Stimulated activated CD4-positive, alpha-beta T cell treated with anti-CD3 and anti-CD28 coated beads, Interleukin-1b, Interleukin-23, amount 100 ng/mL, for 48 hours (primary cell): Measurements from ENCODE around the gene ACIN1.
A peak's percentile ranks its signal among the peaks of the same experiment; 100 is the strongest.

Source experiments
- DNase-seq: peaks from one replicate; pipeline ENCODE4 v3.0.0-alpha.2; 2020

ACIN1 gene, protein sequence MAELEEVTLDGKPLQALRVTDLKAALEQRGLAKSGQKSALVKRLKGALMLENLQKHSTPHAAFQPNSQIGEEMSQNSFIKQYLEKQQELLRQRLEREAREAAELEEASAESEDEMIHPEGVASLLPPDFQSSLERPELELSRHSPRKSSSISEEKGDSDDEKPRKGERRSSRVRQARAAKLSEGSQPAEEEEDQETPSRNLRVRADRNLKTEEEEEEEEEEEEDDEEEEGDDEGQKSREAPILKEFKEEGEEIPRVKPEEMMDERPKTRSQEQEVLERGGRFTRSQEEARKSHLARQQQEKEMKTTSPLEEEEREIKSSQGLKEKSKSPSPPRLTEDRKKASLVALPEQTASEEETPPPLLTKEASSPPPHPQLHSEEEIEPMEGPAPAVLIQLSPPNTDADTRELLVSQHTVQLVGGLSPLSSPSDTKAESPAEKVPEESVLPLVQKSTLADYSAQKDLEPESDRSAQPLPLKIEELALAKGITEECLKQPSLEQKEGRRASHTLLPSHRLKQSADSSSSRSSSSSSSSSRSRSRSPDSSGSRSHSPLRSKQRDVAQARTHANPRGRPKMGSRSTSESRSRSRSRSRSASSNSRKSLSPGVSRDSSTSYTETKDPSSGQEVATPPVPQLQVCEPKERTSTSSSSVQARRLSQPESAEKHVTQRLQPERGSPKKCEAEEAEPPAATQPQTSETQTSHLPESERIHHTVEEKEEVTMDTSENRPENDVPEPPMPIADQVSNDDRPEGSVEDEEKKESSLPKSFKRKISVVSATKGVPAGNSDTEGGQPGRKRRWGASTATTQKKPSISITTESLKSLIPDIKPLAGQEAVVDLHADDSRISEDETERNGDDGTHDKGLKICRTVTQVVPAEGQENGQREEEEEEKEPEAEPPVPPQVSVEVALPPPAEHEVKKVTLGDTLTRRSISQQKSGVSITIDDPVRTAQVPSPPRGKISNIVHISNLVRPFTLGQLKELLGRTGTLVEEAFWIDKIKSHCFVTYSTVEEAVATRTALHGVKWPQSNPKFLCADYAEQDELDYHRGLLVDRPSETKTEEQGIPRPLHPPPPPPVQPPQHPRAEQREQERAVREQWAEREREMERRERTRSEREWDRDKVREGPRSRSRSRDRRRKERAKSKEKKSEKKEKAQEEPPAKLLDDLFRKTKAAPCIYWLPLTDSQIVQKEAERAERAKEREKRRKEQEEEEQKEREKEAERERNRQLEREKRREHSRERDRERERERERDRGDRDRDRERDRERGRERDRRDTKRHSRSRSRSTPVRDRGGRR

GRCh38 chr14:23094666-23095195 lies at the start of gene ACIN1:
TSS of gene ACIN1 (minus strand) at chr14:23095136. CDS start at chr14:23095112, 24 bp downstream.
- DNase-seq, result peak; percentile 75

GRCh38 chr14:23143911-23144310 lies 49.0 kb upstream of the ACIN1 start:
- no peak for DNase-seq

DNA sequence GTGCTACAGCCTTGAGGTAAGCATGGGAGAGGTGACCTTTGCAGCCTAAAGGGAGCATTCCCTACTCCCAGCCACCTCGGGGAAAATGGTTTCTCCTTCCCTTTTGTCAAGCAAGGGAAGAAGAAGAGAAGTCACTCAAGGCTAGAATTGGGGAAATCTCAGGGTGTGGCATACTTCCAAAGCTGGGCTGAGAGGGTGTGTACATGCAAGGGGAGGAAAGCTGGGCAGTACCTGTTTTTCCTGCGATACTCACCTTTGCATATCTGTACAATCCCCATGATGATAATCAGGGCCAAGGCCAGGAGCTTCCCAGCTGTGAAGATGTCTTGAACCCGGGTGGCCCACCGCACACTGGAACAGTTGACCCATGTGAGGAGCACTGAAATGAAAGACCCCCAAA lies 47.9 kb upstream of the ACIN1 start:
- no peak for DNase-seq

- DNase-seq, result no peak
These were observed 46.9 kb upstream of the ACIN1 start for GRCh38 chr14:23141706-23142444.

DNA sequence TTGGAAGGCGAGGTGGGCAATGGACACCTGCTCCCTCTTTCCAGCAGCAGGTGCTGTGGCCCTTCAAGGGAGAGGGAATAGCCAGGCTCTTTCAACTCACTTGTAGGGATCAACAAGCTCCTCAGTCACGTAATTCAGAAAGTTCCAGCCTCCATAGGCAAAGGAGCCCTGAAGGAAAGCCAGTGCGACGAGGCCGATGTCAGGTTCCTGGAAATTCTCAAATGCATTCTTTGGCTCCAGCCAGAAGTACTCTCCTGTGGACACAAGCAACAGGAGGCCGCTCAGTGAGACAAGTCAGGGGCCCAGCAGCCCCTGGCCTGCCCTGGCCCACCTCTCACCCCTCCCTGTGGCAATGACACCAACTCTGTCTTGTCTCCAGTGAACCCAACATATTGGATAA lies 45.4 kb upstream of the ACIN1 start:
- no peak for DNase-seq

- no peak for DNase-seq
These were observed 44.9 kb upstream of the ACIN1 start for GRCh38 chr14:23139874-23140273.

DNA sequence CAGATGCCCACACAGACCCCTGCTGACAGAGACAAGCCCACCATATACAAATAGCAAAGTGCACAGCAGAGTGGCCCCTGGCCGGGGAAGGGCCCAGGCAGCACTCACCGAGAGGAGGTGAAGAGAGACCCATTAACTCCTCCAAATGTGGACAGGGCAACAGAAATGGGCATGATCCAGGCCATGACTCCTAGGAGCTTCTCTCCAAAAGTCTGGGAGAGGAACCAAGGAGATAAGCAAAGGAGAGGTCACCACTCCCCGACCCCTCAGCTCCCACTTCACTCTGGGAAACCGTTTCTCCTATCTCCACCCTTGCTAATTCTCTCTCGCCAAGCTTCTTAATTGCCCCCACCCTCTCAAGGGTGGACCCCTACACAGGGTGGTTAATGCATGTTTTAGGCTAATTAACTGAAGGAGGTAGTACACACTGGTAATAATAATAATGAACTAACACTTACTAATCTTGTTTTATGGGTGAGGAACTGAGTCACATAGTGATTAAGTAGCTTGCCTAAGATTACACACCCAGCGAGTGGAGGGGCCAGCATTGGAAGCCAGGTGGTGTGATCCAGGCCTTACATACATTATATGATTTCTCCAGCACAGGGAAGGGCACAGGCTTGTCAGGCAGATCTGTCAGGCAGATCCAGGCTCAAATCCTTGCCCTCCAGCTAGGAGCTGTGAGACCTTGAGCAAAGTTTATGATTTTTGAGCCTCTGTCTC lies 43.0 kb upstream of the ACIN1 start:
- no peak for DNase-seq

GRCh38 chr14:23137192-23137812 lies 42.4 kb upstream of the ACIN1 start:
- DNase-seq, result no peak

DNA sequence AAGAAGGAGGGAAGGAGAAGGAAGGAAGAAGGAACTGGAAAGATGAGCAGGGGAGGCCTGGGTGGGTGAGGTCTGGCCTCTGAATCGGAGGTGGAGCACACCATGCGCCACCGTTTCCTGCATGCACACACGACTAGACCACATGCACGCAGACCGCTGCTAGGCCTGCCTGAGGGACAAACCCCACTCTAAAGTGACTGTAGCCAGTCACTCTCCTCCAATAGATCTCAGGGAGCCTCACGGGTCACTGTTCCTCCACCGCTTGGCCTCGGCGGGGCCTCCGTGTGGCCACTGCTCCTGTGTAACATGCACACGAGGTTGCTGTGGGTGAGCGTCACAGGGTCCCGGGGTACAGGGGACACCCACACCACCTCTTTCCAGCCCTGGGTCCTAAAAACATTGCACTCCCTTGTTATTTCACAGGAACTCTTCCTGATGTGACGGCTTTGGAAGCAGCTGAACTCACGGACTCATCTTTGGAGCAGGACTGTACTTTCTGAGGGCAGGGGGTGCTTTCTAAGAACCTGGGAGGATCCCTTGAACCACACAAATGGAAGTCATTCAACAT lies 41.7 kb upstream of the ACIN1 start:
- no peak for DNase-seq

DNA sequence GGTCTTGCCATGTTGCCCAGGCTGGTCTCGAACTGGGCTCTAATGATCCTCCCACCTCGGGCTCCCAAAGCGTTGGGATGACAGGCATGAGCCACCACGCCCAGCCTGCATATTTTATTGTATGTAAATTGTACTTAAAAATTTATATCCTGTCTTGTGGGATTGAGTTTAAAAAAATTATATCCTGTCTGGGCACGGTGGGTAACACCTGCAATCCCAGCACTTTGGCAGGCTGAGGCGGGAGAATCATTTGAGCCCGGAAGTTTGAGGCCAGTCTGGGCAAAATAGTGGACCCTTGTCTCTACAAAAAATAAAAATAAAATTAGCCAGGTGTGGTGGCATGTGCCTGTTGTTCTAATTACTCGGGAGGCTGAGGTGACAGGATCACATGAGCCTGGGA lies 38.0 kb upstream of the ACIN1 start:
- DNase-seq, result no peak

- no peak for DNase-seq
These were observed 36.5 kb upstream of the ACIN1 start for GRCh38 chr14:23131482-23131881.

DNA sequence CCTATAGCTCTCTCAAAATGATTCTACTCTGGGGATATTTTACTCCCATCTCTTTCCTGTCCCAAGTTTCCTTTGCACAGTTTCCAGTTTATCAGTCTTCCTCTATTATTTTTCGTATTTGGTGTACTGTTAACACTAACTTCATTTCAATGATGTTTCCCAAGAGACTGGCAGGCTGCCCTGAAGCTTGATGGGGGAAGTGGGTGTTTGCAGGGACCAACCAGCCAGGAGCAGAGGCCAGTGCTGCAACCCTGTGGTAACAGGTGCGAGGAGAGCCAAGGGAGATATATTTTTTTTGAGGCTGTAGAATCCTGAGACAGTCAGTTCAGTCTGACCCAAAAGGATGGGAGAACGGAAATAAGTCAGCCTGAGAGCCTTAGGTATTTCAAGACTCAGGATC lies 35.9 kb upstream of the ACIN1 start:
- DNase-seq, result no peak

GRCh38 chr14:23129759-23130316 lies 34.9 kb upstream of the ACIN1 start:
- DNase-seq, result no peak

DNA sequence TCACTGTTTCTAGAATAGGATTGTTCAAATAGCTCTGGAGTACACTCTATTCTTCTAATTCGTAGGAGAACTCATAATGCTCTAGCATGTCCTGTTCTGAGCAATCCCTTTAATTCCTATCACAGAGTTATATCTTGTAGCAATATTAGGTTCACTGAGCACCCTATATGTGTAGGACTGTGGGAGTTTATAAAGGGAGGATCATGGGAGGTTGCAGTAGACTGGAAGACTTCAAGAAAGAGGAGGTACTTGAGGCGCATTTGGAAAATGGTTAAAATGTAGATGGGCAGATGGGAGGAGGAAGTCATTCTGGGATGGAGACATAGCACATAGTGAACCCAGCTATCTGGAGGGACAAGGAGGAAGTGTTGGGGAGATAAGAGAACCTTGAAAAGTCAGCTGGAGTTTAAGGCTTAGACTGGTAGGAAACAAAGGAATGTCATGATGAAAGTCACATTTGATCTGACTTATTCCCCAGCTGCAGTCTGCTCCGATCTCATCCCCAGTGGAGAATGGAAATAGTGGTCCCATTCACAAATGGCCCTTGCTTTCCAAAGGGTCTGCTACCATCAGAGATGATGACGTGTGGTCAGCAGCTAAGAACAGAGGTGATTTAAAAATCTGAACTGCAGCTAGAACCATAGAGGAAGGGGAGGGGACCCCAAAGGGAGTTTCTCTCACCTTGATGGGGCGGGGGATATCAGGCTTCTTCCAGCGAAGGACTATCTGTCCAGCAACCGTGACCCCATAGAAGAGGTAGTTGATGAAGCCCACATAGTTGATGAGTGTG lies 34.2 kb upstream of the ACIN1 start:
- DNase-seq, result no peak

GRCh38 chr14:23127861-23128260 lies 32.9 kb upstream of the ACIN1 start:
- DNase-seq, result no peak

DNA sequence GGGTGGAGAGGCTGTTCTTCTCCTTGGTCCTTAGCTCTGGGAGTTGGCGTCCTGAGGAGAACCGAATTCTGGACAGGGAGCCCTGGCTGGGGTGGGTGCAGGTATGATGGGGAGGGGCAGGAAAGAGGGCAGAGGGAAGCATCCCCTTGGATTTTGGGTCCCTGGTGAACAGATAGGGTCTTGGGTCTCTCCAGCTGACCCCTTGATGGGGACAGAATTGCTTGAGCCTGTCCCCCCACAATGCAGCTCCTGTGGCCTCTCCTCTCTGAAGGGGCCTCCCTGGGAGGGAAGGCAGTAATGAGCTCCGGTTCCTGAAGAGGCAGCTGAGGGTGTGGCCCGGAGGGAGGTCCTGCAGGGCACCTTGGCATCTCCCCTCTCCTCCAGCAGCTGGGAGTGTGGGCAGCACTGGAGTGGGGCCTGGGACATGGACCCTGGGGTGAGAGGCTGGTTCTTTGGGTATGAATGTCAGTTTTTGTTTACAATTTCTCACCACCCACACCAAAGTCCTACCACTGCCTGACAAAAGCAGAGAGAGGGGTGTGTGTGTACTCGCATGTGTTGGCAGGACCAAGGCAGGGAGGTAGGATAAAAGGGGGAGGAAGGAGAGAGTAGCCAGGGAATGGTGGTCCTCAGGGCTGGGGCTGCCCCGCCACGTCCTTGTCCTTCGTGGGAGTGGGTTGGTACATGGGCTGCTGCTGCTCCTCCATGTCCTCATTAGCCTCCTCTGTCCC lies 31.8 kb upstream of the ACIN1 start:
- DNase-seq, result no peak

- no peak for DNase-seq
These were observed 31.1 kb upstream of the ACIN1 start for GRCh38 chr14:23125933-23126524.

DNA sequence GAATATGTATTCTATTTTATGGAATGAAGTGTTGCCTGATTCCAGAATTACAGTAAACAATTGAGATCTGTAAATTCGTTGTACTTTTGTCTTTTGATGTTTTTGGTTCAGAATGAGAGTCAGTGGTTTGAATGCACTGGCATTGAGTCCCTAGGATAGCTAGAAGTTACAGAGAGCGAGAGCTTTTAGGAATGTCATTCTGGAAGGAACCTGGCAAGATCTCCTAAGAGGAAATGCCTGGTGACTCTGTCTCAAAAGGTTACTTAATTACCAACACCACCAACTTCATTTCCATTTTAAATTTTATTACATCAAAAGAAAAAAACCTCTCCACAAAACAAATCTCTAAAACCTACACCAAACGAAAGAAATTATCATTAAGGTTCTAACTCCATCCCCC lies 30.1 kb upstream of the ACIN1 start:
- DNase-seq, result no peak
